Liver (tissue), 9 donors: ENCODE measurements around the gene MYO7A. TPM values are rescaled to one million over a fixed set of nuclear protein-coding genes. Genes with fewer than 3 reads are reported as not detected.

ENCODE experiments used
- DNase-seq: peaks from one replicate; pipeline ENCODE4 v3.0.0-alpha.2; 2017; ENCODE audit warnings: low spot score
- H3K27ac ChIP-seq, 2 donors: one replicate each; pipeline ENCODE4 v1.7.0; 2013; ENCODE audit warnings: inconsistent platforms in 2 of 2, low read length in 2 of 2, control low read depth in 1 of 2, low read depth in 1 of 2, mild to moderate bottlenecking in 1 of 2
- H3K27me3 ChIP-seq, 4 donors: one replicate each; pipeline versions ENCODE4 v1.6.1 to v1.7.0; 2013; ENCODE audit warnings: low read length in 3 of 4, inconsistent platforms in 1 of 4, mild to moderate bottlenecking in 1 of 4, moderate library complexity in 1 of 4; ENCODE audit not compliant: control insufficient read depth in 4 of 4, insufficient read depth in 4 of 4
- H3K36me3 ChIP-seq, 4 donors: one replicate each; pipeline versions ENCODE4 v1.6.1 to v1.7.0; 2013; ENCODE audit warnings: low read length in 3 of 4, mild to moderate bottlenecking in 3 of 4, low read depth in 1 of 4, moderate library complexity in 1 of 4; ENCODE audit not compliant: control insufficient read depth in 4 of 4, insufficient read depth in 3 of 4
- H3K4me1 ChIP-seq, 4 donors: one replicate each; pipeline versions ENCODE4 v1.6.1 to v1.7.0; 2013; ENCODE audit warnings: low read length in 3 of 4, mild to moderate bottlenecking in 3 of 4, moderate library complexity in 1 of 4; ENCODE audit not compliant: control insufficient read depth in 4 of 4, insufficient read depth in 4 of 4
- H3K4me3 ChIP-seq, 3 donors: one replicate each; pipeline versions ENCODE4 v1.6.1 to v1.7.0; 2013; ENCODE audit warnings: low read length in 3 of 3, control low read depth in 1 of 3, low read depth in 1 of 3, mild to moderate bottlenecking in 1 of 3
- H3K9ac ChIP-seq, 2 donors: one replicate each; pipeline ENCODE4 v1.7.0; 2013; ENCODE audit warnings: low read length in 2 of 2, mild to moderate bottlenecking in 2 of 2, moderate library complexity in 2 of 2, control low read depth in 1 of 2, low read depth in 1 of 2
- H3K9me3 ChIP-seq, 4 donors: one replicate each; pipeline versions ENCODE4 v1.6.1 to v1.7.0; 2013; ENCODE audit warnings: low read length in 3 of 4; ENCODE audit not compliant: control insufficient read depth in 4 of 4
- ATF3 ChIP-seq: IDR thresholded peaks from 2 replicates; pipeline ENCODE4 v1.6.1; 2016; ENCODE audit warnings: antibody characterized with exemption
- CTCF ChIP-seq: fragments of 150-350 bp; IDR thresholded peaks from 2 replicates; pipeline ENCODE4 v1.5.1; 2017; ENCODE audit warnings: improper control_type of control experiment, low read depth, low read length; ENCODE audit not compliant: missing input control
- EGR1 ChIP-seq, 2 donors: IDR thresholded peaks; 2 replicates each; pipeline ENCODE4 v1.6.1; 2016 to 2018; ENCODE audit warnings: antibody characterized with exemption in 2 of 2, low read depth in 2 of 2
- FOXA1 ChIP-seq: IDR thresholded peaks from 2 replicates; pipeline ENCODE4 v1.6.1; 2016; ENCODE audit warnings: antibody characterized with exemption
- FOXA2 ChIP-seq: IDR thresholded peaks from 2 replicates; pipeline ENCODE4 v1.6.1; 2016; ENCODE audit warnings: antibody characterized with exemption
- GABPA ChIP-seq, 2 donors: IDR thresholded peaks in 1 of 2; conservative IDR thresholded peaks in 1 of 2; 2 replicates each; pipeline ENCODE4 v1.6.1; 2016; ENCODE audit warnings: antibody characterized with exemption in 2 of 2, mild to moderate bottlenecking in 1 of 2, moderate library complexity in 1 of 2
- HNF4G ChIP-seq: IDR thresholded peaks from 2 replicates; pipeline ENCODE4 v1.6.1; 2016; ENCODE audit warnings: antibody characterized with exemption
- JUND ChIP-seq, 2 donors: IDR thresholded peaks; 2 replicates each; pipeline ENCODE4 v1.6.1; 2016; ENCODE audit warnings: antibody characterized with exemption in 2 of 2
- MAX ChIP-seq: IDR thresholded peaks from 2 replicates; pipeline ENCODE4 v1.6.1; 2016; ENCODE audit warnings: antibody characterized with exemption
- NR2F2 ChIP-seq: IDR thresholded peaks from 2 replicates; pipeline ENCODE4 v1.6.1; 2016; ENCODE audit warnings: antibody characterized with exemption
- RAD21 ChIP-seq, 2 donors: IDR thresholded peaks; 2 replicates each; pipeline ENCODE4 v1.6.1; 2016; ENCODE audit warnings: antibody characterized with exemption in 2 of 2, mild to moderate bottlenecking in 2 of 2
- RXRA ChIP-seq, 2 donors: IDR thresholded peaks; 2 replicates each; pipeline ENCODE4 v1.6.1; 2017 to 2018; ENCODE audit warnings: antibody characterized with exemption in 2 of 2, mild to moderate bottlenecking in 1 of 2
- SP1 ChIP-seq: IDR thresholded peaks from 2 replicates; pipeline ENCODE4 v1.6.1; 2018; ENCODE audit warnings: antibody characterized with exemption, mild to moderate bottlenecking
- YY1 ChIP-seq: IDR thresholded peaks from 2 replicates; pipeline ENCODE4 v1.6.1; 2016; ENCODE audit warnings: antibody characterized with exemption, mild to moderate bottlenecking
- ZBTB33 ChIP-seq: IDR thresholded peaks from 2 replicates; pipeline ENCODE4 v1.6.1; 2016; ENCODE audit warnings: antibody characterized with exemption
- WGBS: extraction: QIAGEN DNeasy Blood & Tissue Kit; methylation state at CpG from one replicate; pipeline ENCODE4 v1.1.7; 2013; 5-methylcytosine and 5-hydroxymethylcytosine counted together
- polyA plus RNA-seq, 2 donors: library from polyadenylated mRNA; stranded (reverse) in 1 of 2; unstranded in 1 of 2; fragments of 200-250 nt in 1 of 2; fragments of >200 nt in 1 of 2; fragmentation: Nextera tagmentation in 1 of 2; extraction: Ambion mirVana in 1 of 2; gene quantifications; one replicate each; pipeline versions ENCODE4 v1.2.1 to v1.2.3, GENCODE V29; 2013 to 2015
- total RNA-seq, 2 donors: library from RNA; depleted of rRNA; stranded (reverse); fragments of >200 nt; gene quantifications; one replicate each; pipeline ENCODE4 v1.2.3, GENCODE V29; 2014
- donor health status: healthy.
- donor health status: healthy.
- donor health status: healthy.
- donor health status: healthy.
- donor health status: healthy.

The MYO7A gene
- total and polyA plus RNA-seq, 4 donors = 7.3 to 33.6 (median 11.3) TPM

GRCh38 chr11:77233011-77233410, 105.0 kb downstream of the MYO7A start:
- no peak for DNase-seq
- H3K27me3 ChIP-seq = no peaks in the 10 kb centered on the region
- H3K36me3 ChIP-seq = no peaks in the 10 kb centered on the region

GRCh38 chr11:77236901-77237300, 108.9 kb downstream of the MYO7A start:
- Histone ChIP-seq H3K36me3 (no peaks in the 10 kb centered on the region), H3K4me3 (no peak overlapping the region), H3K4me1 (no peaks in the 10 kb centered on the region), H3K9ac (no peak overlapping the region), H3K27me3 (no peaks in the 10 kb centered on the region), H3K27ac (no peak overlapping the region), H3K9me3 (no peaks in the 10 kb centered on the region)
- no peak for DNase-seq
- no peak for TF ChIP-seq YY1
- TF ChIP-seq ZBTB33 = no peak
- TF ChIP-seq RXRA (IDR thresholded peaks at IDR 0.05) = no peak
- no peak for TF ChIP-seq NR2F2
- no peak for TF ChIP-seq JUND (IDR thresholded peaks at IDR 0.05)
- TF ChIP-seq EGR1 (IDR thresholded peaks at IDR 0.05; ENCODE audit: low read depth in 2 of 2) = no peak
- TF ChIP-seq ATF3 = no peak
- TF ChIP-seq HNF4G = no peak
- TF ChIP-seq CTCF = no peak
- no peak for TF ChIP-seq RAD21 (IDR thresholded peaks at IDR 0.05)
- no peak for TF ChIP-seq FOXA1
- no peak for TF ChIP-seq GABPA (IDR thresholded peaks at IDR 0.05 in 1 of 2, conservative IDR thresholded peaks at IDR 0.05 in 1 of 2)
- no peak for TF ChIP-seq MAX
- no peak for TF ChIP-seq SP1

More at GRCh38 chr11:77233011-77233410, 105.0 kb downstream of the MYO7A start:
- Histone ChIP-seq H3K4me3 (no peak overlapping the region), H3K9ac (no peak overlapping the region), H3K9me3 (no peaks in the 10 kb centered on the region), H3K4me1 (peaks cover 0 to 10% (median 5%) of the 10 kb centered on the region in 4 donors), H3K27ac (no peak overlapping the region)
- TF ChIP-seq FOXA2 (no peak), YY1 (no peak), ATF3 (no peak)
- WGBS = 94% methylated on average over 3 of the region's 3 CpGs
